Breast epithelium (tissue), 3 donors: ENCODE measurements around the gene TRMT61A.

Source experiments
- POLR2A ChIP-seq: fragments of 450-650 bp; IDR thresholded peaks from one replicate; pipeline ENCODE4 v1.6.1; 2016; ENCODE audit warnings: antibody characterized with exemption, mild to moderate bottlenecking, moderate library complexity
- TF ChIP-seq, protein P1 (sequence below), 3 donors: fragments of 450-650 bp; IDR thresholded peaks; one replicate each; pipeline ENCODE4 v1.5.1; 2016 to 2017; ENCODE audit warnings: antibody characterized with exemption in 3 of 3, mild to moderate bottlenecking in 3 of 3, moderate library complexity in 3 of 3

DNA sequence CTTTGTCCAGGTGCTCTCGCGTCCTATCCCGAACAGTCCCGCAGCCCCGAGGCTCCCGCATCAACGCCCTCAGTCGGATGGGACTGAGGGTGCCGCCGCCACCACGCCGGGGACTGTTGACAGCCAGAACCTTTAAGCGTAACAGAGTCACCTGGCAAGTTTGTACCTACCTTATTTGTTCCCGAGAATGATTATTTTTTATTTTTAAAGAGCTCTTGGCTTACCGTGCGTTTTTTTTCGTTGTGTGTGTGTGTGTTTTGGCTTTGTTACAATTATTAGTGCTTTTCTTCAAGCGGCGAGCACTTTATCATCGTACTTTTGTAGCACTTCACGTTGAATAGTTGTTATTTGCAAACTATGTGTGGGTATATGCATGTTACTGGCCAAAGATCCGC lies 34.2 kb downstream of the TRMT61A start:
- TF ChIP-seq POLR2A: no peak
- TF ChIP-seq, protein P1, sequence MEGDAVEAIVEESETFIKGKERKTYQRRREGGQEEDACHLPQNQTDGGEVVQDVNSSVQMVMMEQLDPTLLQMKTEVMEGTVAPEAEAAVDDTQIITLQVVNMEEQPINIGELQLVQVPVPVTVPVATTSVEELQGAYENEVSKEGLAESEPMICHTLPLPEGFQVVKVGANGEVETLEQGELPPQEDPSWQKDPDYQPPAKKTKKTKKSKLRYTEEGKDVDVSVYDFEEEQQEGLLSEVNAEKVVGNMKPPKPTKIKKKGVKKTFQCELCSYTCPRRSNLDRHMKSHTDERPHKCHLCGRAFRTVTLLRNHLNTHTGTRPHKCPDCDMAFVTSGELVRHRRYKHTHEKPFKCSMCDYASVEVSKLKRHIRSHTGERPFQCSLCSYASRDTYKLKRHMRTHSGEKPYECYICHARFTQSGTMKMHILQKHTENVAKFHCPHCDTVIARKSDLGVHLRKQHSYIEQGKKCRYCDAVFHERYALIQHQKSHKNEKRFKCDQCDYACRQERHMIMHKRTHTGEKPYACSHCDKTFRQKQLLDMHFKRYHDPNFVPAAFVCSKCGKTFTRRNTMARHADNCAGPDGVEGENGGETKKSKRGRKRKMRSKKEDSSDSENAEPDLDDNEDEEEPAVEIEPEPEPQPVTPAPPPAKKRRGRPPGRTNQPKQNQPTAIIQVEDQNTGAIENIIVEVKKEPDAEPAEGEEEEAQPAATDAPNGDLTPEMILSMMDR (IDR thresholded peaks at IDR 0.05): no peak
